COR-L47 (cell line): Measurements from ENCODE around the gene NEK4.
A peak's percentile ranks its signal among the peaks of the same experiment; 100 is the strongest.
"Not testable (repeated sequence)": the region's sequence is repeated elsewhere in the genome, so short reads cannot be mapped to it uniquely, and the experiment has no call there.

Experiments
- DNase-seq: peaks from one replicate; lab custom pipeline; 2025; lab: John Stamatoyannopoulos, UW

The NEK4 gene

GRCh38 chr3:52777959-52778805, 7.4 kb upstream of the NEK4 start:
- no peak for DNase-seq

- DNase-seq: no peak
Measured at GRCh38 chr3:52777127-52777958, 6.6 kb upstream of the NEK4 start, which contains the start of gene ITIH1. ITIH1 (plus strand) TSS chr3:52777599; CDS start chr3:52777616, 17 bp downstream.

GRCh38 chr3:52776486-52776885, 5.7 kb upstream of the NEK4 start:
- not testable (repeated sequence) for DNase-seq

GRCh38 chr3:52775877-52776276, 5.1 kb upstream of the NEK4 start:
- DNase-seq: no peak

GRCh38 chr3:52774901-52775864, 4.4 kb upstream of the NEK4 start:
- peak; percentile 6 for DNase-seq

- no peak for DNase-seq
Measured at GRCh38 chr3:52774066-52774713, 3.5 kb upstream of the NEK4 start.

GRCh38 chr3:52773361-52774065, 2.8 kb upstream of the NEK4 start:
- DNase-seq: no peak

GRCh38 chr3:52771702-52772101, 962 bp upstream of the NEK4 start:
- DNase-seq: no peak

- no peak for DNase-seq
Measured at GRCh38 chr3:52771334-52771681, 568 bp upstream of the NEK4 start.

GRCh38 chr3:52769786-52770455, 819 bp downstream of the NEK4 start:
- no peak for DNase-seq

- no peak for DNase-seq
Measured at GRCh38 chr3:52763466-52763865, 7.3 kb downstream of the NEK4 start.

- no peak for DNase-seq
Measured at GRCh38 chr3:52756141-52756540, 14.6 kb downstream of the NEK4 start.

- no peak for DNase-seq
Measured at GRCh38 chr3:52754373-52754772, 16.4 kb downstream of the NEK4 start.

GRCh38 chr3:52752045-52752660, 18.6 kb downstream of the NEK4 start:
- DNase-seq: no peak

GRCh38 chr3:52743721-52744120, 27.0 kb downstream of the NEK4 start:
- DNase-seq: no peak

GRCh38 chr3:52743152-52743551, 27.6 kb downstream of the NEK4 start:
- DNase-seq: no peak

- no peak for DNase-seq
Measured at GRCh38 chr3:52742418-52743041, 28.2 kb downstream of the NEK4 start.

- DNase-seq: no peak
Measured at GRCh38 chr3:52739730-52740129, 31.0 kb downstream of the NEK4 start.

GRCh38 chr3:52733256-52733891, 37.4 kb downstream of the NEK4 start:
- no peak for DNase-seq
